K562 (cell line): Measurements from ENCODE around the gene IRS1.

ENCODE experiments used
- EZH2 ChIP-seq: IDR thresholded peaks from 2 replicates; pipeline ENCODE4 v1.6.1; 2012; ENCODE audit warnings: low read depth, mild to moderate bottlenecking, inconsistent platforms, low read length, borderline replicate concordance
- HDAC2 ChIP-seq: fragments of 450-650 bp; IDR thresholded peaks from 2 replicates; pipeline ENCODE4 v1.6.1; 2016; ENCODE audit warnings: mild to moderate bottlenecking
- HEY1 ChIP-seq: fragments of 250-450 bp; sonication (Bioruptor Pico); IDR thresholded peaks from 2 replicates; pipeline ENCODE4 v1.5.0; 2020; ENCODE audit warnings: mild to moderate bottlenecking, moderate library complexity, borderline replicate concordance
- KAT8 ChIP-seq: fragments of 450-650 bp; IDR thresholded peaks from 2 replicates; pipeline ENCODE4 v1.6.1; 2016; ENCODE audit warnings: low read depth, mild to moderate bottlenecking
- LARP7 ChIP-seq: fragments of 450-650 bp; IDR thresholded peaks from 2 replicates; pipeline ENCODE4 v1.6.1; 2016
- NBN ChIP-seq: fragments of 450-650 bp; IDR thresholded peaks from 2 replicates; pipeline ENCODE4 v1.6.1; 2016; ENCODE audit warnings: low read depth, mild to moderate bottlenecking
- NR2F6 ChIP-seq: fragments of 450-650 bp; formaldehyde crosslinking; IDR thresholded peaks from 2 replicates; pipeline ENCODE4 v1.4.0; 2020; ENCODE audit warnings: mild to moderate bottlenecking
- PCBP1 ChIP-seq: fragments of 200-400 bp; formaldehyde crosslinking; IDR thresholded peaks from 2 replicates; pipeline ENCODE4 v1.6.1; 2018; ENCODE audit warnings: mild to moderate bottlenecking, low read depth, low read length; ENCODE audit not compliant: poor library complexity, severe bottlenecking
- POLR2AphosphoS5 ChIP-seq: IDR thresholded peaks from 2 replicates; pipeline ENCODE4 v1.6.1; 2011; ENCODE audit warnings: mild to moderate bottlenecking, low read depth, low read length, moderate library complexity; ENCODE audit not compliant: control insufficient read depth, insufficient read depth
- TBL1XR1 ChIP-seq, 2 experiments: IDR thresholded peaks; 2 replicates each; pipeline ENCODE4 v1.6.1; 2012; ENCODE audit warnings: improper control_type of control experiment in 2 of 2, low read length in 2 of 2, mild to moderate bottlenecking in 1 of 2
- TF ChIP-seq, protein P1 (sequence below), 3 experiments: IDR thresholded peaks in 2 of 3; conservative IDR thresholded peaks in 1 of 3; 2 replicates each; pipeline ENCODE4 v1.5.1; 2011 to 2012; ENCODE audit warnings: low read length in 3 of 3, mild to moderate bottlenecking in 3 of 3, control low read depth in 2 of 3, improper control_type of control experiment in 1 of 3, inconsistent platforms in 1 of 3, low read depth in 1 of 3, mixed read lengths in 1 of 3, moderate library complexity in 1 of 3; ENCODE audit not compliant: insufficient read depth in 2 of 3
- TF ChIP-seq, protein P2 (sequence below): fragments of 250-450 bp; sonication (Bioruptor Pico); IDR thresholded peaks from 2 replicates; pipeline ENCODE4 v1.4.0; 2020; ENCODE audit warnings: mild to moderate bottlenecking, moderate library complexity

DNA sequence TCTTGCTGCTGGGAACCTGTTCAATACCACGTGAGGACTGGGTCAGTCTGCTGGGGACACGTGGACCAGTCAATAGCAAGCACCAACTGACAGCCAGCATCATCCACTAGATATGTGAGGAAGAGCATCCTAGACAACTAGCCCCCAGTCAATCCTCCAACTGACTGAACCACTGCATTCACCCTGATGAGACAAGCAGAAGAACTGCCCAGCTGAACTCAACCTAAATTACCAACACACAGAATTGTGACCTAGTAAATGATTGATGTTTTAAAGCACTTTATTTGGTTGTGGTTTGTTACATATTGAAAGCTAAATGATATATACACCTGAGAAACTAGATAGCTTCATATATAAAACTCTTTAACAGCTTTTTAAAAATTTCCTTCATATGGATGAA lies 15.7 kb downstream of the IRS1 start:
- TF ChIP-seq, protein P1, sequence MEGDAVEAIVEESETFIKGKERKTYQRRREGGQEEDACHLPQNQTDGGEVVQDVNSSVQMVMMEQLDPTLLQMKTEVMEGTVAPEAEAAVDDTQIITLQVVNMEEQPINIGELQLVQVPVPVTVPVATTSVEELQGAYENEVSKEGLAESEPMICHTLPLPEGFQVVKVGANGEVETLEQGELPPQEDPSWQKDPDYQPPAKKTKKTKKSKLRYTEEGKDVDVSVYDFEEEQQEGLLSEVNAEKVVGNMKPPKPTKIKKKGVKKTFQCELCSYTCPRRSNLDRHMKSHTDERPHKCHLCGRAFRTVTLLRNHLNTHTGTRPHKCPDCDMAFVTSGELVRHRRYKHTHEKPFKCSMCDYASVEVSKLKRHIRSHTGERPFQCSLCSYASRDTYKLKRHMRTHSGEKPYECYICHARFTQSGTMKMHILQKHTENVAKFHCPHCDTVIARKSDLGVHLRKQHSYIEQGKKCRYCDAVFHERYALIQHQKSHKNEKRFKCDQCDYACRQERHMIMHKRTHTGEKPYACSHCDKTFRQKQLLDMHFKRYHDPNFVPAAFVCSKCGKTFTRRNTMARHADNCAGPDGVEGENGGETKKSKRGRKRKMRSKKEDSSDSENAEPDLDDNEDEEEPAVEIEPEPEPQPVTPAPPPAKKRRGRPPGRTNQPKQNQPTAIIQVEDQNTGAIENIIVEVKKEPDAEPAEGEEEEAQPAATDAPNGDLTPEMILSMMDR (IDR thresholded peaks at IDR 0.05 in 2 of 3, conservative IDR thresholded peaks at IDR 0.05 in 1 of 3; ENCODE audit: insufficient read depth in 2 of 3, low read depth in 1 of 3, low read length in 3 of 3), result no peak
- TF ChIP-seq TBL1XR1 (IDR thresholded peaks at IDR 0.05; ENCODE audit: low read length in 2 of 2), result no peak
- TF ChIP-seq HDAC2, result no peak
- TF ChIP-seq NR2F6 (CRISPR knock-in tag), result no peak
- TF ChIP-seq NBN, result no peak
- TF ChIP-seq LARP7, result no peak
- TF ChIP-seq PCBP1, result no peak
- TF ChIP-seq EZH2, result no peak
- TF ChIP-seq POLR2AphosphoS5, result no peak
- no peak for TF ChIP-seq HEY1 (CRISPR knock-in tag)
- TF ChIP-seq, protein P2, sequence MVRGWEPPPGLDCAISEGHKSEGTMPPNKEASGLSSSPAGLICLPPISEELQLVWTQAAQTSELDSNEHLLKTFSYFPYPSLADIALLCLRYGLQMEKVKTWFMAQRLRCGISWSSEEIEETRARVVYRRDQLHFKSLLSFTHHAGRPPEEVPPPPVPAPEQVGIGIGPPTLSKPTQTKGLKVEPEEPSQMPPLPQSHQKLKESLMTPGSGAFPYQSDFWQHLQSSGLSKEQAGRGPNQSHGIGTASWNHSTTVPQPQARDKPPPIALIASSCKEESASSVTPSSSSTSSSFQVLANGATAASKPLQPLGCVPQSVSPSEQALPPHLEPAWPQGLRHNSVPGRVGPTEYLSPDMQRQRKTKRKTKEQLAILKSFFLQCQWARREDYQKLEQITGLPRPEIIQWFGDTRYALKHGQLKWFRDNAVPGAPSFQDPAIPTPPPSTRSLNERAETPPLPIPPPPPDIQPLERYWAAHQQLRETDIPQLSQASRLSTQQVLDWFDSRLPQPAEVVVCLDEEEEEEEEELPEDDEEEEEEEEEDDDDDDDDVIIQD (CRISPR knock-in tag), result no peak
- TF ChIP-seq KAT8, result no peak
